Effector CD4-positive, alpha-beta T cell (primary cell): ENCODE data around the gene DLX2.
"Not testable (repeated sequence)": the region's sequence is repeated elsewhere in the genome, so short reads cannot be mapped to it uniquely, and the experiment has no call there.

Experiments used
- DNase-seq: peaks from one replicate; pipeline ENCODE4 v3.0.0-alpha.2; 2020

The DLX2 gene

GRCh38 chr2:172082105-172082943 is 20.4 kb downstream of the DLX2 start:
- DNase-seq, result no peak

- DNase-seq, result no peak
Observed at GRCh38 chr2:172081221-172082022, 21.3 kb downstream of the DLX2 start.

GRCh38 chr2:172080641-172081220 is 22.0 kb downstream of the DLX2 start:
- DNase-seq, result no peak

- DNase-seq, result no peak
Observed at GRCh38 chr2:172079838-172080640, 22.7 kb downstream of the DLX2 start.

GRCh38 chr2:172079416-172079815 is 23.3 kb downstream of the DLX2 start:
- DNase-seq, result no peak

GRCh38 chr2:172074254-172074653 is 28.4 kb downstream of the DLX2 start:
- no peak for DNase-seq

- no peak for DNase-seq
Observed at GRCh38 chr2:172073518-172073917, 29.2 kb downstream of the DLX2 start.

- DNase-seq, result no peak
Observed at GRCh38 chr2:172072706-172073105, 30.0 kb downstream of the DLX2 start.

- DNase-seq, result no peak
Observed at GRCh38 chr2:172072303-172072702, 30.4 kb downstream of the DLX2 start.

- no peak for DNase-seq
Observed at GRCh38 chr2:172070936-172071335, 31.8 kb downstream of the DLX2 start.

- not testable (repeated sequence) for DNase-seq
Observed at GRCh38 chr2:172067905-172068304, 34.8 kb downstream of the DLX2 start.

GRCh38 chr2:172066394-172066886 is 36.3 kb downstream of the DLX2 start:
- DNase-seq, result no peak

- DNase-seq, result no peak
Observed at GRCh38 chr2:172065111-172065510, 37.6 kb downstream of the DLX2 start.

GRCh38 chr2:172063446-172063845 is 39.3 kb downstream of the DLX2 start:
- no peak for DNase-seq

GRCh38 chr2:172062402-172063004 is 40.2 kb downstream of the DLX2 start:
- DNase-seq, result no peak

- not testable (repeated sequence) for DNase-seq
Observed at GRCh38 chr2:172060118-172060517, 42.6 kb downstream of the DLX2 start.

- DNase-seq, result no peak
Observed at GRCh38 chr2:172058660-172059059, 44.0 kb downstream of the DLX2 start.

GRCh38 chr2:172056293-172056692 is 46.4 kb downstream of the DLX2 start:
- DNase-seq, result no peak

- DNase-seq, result no peak
Observed at GRCh38 chr2:172053486-172053885, 49.2 kb downstream of the DLX2 start.

GRCh38 chr2:172052000-172052983 is 50.4 kb downstream of the DLX2 start:
- no peak for DNase-seq
